Middle frontal gyrus (tissue), 1 donor: ENCODE results near the gene SLC7A4.

Experiments
- DNase-seq: peaks from one replicate; pipeline ENCODE4 v3.0.0-alpha.2; 2015; ENCODE audit warnings: low spot score; ENCODE audit errors: extremely low spot score

Gene SLC7A4

GRCh38 chr22:20989323-20990138 lies 42.8 kb downstream of the SLC7A4 start:
- no peak for DNase-seq

DNA sequence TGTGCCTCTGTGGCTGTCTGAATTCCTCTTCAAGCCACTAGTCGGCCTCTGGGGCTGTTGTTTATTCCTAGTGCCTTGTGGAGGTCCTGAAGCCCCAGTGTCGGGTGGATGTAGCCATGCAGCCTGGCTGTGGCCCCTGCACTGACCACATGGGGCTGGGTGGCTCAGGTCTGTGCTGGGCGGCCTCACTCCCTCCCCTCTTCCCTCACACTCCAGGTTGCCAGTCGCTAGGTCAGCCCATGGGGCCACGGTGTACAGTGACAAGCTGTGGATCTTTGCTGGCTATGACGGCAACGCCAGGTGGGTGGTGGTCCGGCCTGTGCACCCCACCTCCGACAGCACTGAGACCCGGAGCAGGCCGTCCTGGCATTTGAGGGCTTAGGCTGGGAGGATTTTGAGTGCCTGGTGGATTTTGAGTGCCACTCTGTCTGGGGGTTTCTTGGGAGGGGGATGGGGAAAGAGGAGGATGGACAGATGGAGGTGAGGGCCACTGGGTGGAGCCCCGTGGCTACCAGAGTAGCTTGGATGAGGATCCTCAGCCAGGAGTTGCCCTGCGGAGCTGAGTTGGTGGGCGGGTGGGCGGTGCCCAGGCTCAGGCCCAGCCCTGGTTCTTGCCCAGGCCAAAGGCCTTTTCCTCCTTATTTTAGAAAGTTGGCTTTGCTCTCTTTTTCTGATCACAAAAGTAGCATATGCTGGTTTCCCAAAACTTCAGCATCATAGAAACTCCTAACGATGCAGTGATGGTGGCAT lies 43.6 kb downstream of the SLC7A4 start:
- no peak for DNase-seq

- DNase-seq = no peak
Measured at GRCh38 chr22:20987375-20987774, 45.0 kb downstream of the SLC7A4 start.

DNA sequence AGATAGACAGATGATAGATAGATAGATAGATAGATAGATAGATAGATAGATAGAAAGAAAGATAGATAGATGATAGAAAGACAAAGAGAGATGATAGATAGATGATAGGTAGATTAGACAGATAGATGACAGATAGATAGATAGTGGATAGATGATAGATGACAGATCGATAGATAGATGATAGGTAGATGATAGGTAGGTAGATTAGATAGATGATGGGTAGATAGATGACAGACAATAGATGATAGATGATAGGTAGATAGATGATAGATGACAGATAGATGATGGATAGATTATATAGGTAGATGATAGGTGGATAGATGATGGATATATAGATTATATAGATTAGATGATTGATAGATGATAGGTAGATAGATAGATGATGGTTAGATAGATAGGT lies 46.0 kb downstream of the SLC7A4 start:
- no peak for DNase-seq

- DNase-seq = no peak
Measured at GRCh38 chr22:20985720-20986119, 46.6 kb downstream of the SLC7A4 start.

DNA sequence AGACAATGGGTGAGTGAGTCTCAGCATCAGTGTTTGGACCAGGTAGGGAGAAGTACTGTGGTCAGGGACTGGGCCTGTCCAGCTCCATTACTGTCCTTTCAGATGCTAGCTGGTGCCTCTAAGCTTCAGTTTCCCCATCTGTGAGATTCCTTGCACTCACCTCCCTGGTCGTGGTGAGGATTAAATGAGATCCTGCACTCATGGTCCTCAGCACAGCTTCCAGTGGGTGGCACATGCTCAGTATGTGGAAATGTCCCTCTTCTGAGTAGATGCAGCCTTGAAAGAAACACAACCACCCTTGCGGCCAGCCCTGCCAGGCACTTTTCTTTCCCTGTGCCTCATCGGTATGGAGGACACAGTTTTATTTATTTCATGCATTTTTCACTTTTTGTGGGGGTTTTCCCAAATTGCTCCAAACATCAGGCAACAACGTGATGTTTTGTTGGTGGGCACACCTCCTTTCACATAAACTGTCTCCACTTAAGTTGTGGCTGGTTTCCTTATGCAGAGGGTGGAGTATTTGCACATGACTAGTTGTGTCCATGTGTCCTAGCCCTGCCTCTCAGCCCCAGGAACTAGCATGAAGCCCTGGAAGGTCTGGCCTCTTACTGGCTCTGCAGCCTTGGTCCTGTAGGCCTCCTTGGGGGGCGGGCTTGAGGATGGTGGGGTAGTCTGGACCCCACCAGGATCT lies 49.1 kb downstream of the SLC7A4 start:
- DNase-seq = no peak

DNA sequence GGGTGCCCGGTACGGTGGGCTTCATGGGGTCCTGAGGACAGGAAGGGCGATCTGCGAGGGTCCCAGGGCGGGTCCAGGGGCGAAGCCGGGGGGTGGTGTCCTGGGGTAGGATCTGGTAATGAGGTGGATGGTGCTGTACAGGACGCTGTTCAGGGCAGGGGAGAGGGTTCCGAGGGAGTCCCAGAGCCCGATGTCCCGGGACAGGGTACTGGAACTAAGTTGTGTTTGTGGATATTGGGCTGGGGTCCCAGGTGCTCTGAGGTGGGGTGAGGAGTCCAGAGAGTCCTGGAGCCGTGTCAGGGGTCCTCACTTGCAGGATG lies 49.8 kb downstream of the SLC7A4 start:
- no peak for DNase-seq

DNA sequence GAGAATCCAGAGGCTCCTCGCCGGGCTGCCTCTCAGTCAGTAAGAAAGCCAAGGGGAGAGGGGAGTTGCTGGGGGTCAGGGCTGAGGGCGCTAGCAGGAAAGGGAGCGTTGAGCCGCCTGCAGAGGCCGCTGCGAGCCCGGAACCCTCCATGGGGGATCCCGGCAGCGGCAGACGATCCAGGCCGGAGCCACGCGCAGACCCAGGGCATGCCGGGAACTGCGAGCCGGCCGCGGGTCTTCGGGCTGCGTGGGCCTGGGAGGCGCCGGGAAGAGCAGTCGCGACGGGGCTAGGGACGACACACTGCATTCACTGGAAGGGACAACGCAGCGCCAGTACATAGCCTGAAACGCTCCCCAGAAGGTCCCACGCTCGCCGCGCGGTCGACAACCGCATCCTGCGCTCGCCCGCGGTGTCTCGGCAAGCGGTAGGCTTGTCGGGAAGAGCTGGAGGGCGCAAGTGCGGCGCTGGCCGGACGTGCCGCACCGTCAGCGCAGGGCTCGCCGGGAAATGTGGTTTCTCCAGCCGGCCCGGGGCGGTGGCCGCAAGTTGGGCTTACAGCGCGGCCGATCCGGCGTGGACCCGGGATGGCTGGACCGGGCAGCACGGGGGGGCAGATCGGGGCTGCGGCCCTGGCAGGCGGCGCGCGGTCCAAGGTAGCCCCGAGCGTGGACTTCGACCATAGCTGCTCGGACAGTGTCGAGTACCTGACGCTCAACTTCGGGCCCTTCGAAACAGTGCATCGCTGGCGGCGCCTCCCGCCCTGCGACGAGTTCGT lies 50.4 kb downstream of the SLC7A4 start, which contains the start of gene LZTR1:
Gene LZTR1, plus strand, starts transcription at position 511 of the 776 bp plus-strand sequence. Its CDS starts 75 bp downstream, at position 586.
- DNase-seq = peak; percentile 74

DNA sequence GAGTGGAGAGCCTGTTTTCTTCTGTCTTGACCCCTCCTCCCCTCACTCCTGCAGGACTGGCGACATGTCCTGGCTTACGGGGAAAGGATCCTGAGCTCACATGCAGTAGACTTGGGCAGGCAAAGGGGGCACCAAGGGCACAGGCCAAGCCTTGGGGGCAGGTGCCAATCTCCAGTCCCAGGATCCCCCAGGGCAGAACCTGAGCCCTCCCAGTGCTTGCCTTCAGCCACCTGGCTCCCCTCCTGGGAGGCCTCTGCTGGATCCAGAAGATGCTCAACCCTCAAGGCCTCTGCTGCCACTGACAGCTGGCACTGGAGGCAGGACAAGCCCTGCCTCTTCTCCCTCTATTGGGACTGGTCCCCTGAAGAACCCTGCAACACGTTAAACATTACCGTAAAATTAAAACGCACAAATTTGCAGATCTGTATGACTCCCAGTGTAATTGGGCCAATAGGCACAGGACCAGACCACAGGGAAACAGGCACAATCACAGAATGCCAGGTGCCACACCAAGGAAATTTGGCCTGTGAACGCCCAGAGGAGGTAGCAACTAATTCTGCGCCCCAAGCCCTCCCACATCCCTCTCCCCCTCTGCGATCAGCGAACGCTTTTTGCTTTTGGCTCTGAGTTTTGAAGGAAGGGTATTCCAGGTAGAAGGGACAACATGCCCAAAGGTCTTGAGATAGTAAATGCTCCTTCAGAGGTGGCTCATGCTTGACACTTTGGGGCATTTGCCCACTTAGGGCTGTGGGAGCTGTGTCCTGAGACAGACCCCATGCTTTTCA lies 51.2 kb downstream of the SLC7A4 start:
- no peak for DNase-seq

- no peak for DNase-seq
Measured at GRCh38 chr22:20980523-20980922, 51.8 kb downstream of the SLC7A4 start.

GRCh38 chr22:20979940-20980453 lies 52.4 kb downstream of the SLC7A4 start:
- no peak for DNase-seq

DNA sequence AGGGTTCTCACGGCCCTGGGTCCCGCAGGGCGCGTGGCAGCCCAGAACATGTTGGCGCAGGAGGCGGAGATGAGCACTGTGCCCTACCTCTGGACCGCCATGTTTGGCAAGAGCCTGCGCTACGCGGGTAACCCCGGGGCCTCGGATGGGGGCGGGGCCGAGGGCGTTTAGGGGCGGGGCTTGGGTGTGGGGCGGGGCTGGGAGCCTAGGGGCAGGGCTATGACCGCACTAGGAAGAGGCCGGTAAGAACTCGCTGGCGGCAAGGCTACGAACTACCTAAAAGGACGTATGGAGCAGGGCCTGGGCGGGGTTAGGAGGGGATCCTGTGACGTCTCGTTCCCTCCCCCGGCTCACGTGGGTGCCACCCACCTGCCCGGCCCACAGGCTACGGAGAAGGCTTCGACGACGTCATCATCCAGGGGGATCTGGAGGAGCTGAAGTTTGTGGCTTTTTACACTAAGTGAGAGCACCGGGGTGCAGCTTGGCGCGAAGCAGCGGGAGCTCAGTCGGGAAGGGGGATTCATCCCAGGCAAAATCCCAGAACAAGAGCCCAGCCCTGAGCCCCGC lies 53.0 kb downstream of the SLC7A4 start:
- no peak for DNase-seq
